Left ventricle myocardium superior (tissue), 1 donor: ENCODE data around the gene AKAP5. TPM values are rescaled to one million over a fixed set of nuclear protein-coding genes. Genes with fewer than 3 reads are reported as not detected.

Experiments
- ATAC-seq: fragments of 200-7000 bp; cut with Tn5 transposase; one replicate; pipeline ENCODE4 v1.9.1; 2020; ENCODE audit warnings: mild to moderate bottlenecking, moderate library complexity
- DNase-seq: peaks from one replicate; pipeline ENCODE4 v3.0.0-alpha.2; 2020
- intact Hi-C: fragments of 100-400 bp; cut with micrococcal nuclease; formaldehyde crosslinking; loops from one replicate; pipeline ENCODE4 v1.11.0; 2022
- total RNA-seq: library from RNA; stranded (reverse); fragmentation: NEBNext Ultra II Directional; extraction: Animal tissue kit (Norgen Biotek cat#: 25700); gene quantifications from one replicate; pipeline ENCODE4 v1.2.1, GENCODE V29; 2021
- donor health status: DM: no; HTN: yes; CAD: no; lungs with severe emphysema.

Gene AKAP5
- total RNA-seq, 1 donor from 2014 or later, result 0.30 TPM

- intact Hi-C loops, result no loop called here
- DNase-seq (no peak), ATAC-seq (no peak)
Measured at GRCh38 chr14:64518229-64518628, 52.9 kb downstream of the AKAP5 start.

DNA sequence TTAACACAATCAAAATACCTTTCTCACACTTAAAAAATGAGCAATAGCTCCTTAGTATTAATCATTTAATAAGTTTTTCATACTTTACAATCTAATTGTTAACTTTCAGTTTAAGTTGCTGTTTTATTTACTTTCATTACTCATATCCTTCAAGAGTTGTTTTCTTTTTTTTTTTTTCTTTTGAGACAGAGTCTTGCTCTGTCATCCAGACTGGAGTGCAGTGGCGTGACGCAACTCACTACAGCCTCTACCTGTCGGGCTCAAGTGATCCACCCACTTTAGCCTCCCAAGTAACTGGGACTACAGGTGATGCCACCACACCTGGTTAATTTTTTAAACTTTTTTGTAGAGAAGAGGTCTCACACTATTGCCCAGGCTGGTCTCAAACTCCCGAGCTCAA is 55.4 kb downstream of the AKAP5 start:
- DNase-seq, result no peak
- ATAC-seq, result no peak
- intact Hi-C loops, result no loop called here

DNA sequence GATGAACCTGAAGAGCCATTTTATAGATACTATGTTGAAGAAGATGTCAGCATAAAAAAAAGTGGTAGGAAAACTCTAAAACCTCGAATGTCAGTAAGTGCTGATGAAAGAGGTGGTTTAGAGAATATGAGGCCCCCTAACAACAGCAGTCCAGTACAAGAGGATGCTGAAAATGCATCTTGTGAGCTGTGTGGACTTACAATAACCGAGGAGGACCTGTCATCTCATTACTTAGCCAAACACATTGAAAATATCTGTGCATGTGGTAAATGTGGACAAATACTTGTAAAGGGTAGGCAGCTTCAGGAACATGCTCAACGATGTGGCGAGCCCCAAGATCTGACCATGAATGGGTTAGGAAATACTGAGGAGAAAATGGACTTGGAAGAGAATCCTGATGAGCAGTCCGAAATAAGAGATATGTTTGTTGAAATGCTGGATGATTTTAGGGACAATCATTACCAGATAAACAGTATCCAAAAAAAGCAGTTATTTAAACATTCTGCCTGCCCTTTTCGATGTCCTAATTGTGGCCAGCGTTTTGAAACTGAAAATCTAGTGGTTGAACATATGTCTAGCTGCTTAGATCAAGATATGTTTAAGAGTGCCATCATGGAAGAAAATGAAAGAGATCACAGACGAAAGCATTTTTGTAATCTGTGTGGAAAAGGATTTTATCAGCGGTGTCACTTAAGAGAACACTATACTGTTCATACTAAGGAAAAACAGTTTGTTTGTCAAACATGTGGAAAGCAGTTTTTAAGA is 57.5 kb downstream of the AKAP5 start:
- intact Hi-C loops, result no loop called here
- ATAC-seq (no peak), DNase-seq (no peak)

Other genes starting within 250 kb of the AKAP5 start
- 0.47 TPM for gene ESR2, start 171.1 kb upstream of the AKAP5 start, total RNA-seq
- 60.6 TPM for gene MTHFD1, start 77.1 kb upstream of the AKAP5 start, total RNA-seq
- gene ZBTB25, start 38.3 kb downstream of the AKAP5 start, total RNA-seq, result 17.1 TPM
- 23.7 TPM for gene ZBTB1, start 39.3 kb downstream of the AKAP5 start, total RNA-seq
- gene HSPA2, start 75.2 kb downstream of the AKAP5 start, total RNA-seq, result 13.8 TPM
- not detected for gene PPP1R36, start 84.5 kb downstream of the AKAP5 start, total RNA-seq
- 22.0 TPM for gene PLEKHG3, start 238.9 kb downstream of the AKAP5 start, total RNA-seq